ENCODE measurements around the gene MYRIP.

- TF ChIP-seq CTCF (IDR thresholded peaks at IDR 0.05; ENCODE audit: low read depth, low read length, poor library complexity, severe bottlenecking) (no peak), EZH2phosphoT487 (IDR thresholded peaks at IDR 0.05; ENCODE audit: borderline replicate concordance, low read length) (no peak)
Measured at GRCh38 chr3:40096661-40097111, 287.3 kb downstream of the MYRIP start.

All from DOHH2 (cell line).